H1 (cell line): Measurements from ENCODE around the gene TBC1D4.

Experiments
- BCL11A ChIP-seq, 2 experiments: IDR thresholded peaks; one replicate each; pipeline ENCODE4 v1.6.1; 2011; ENCODE audit warnings: low read depth in 2 of 2, low read length in 2 of 2, mild to moderate bottlenecking in 2 of 2
- CHD1 ChIP-seq: IDR thresholded peaks from 2 replicates; pipeline ENCODE4 v1.6.1; 2012; ENCODE audit warnings: low read depth, low read length, improper control_type of control experiment
- CTCF ChIP-seq, 3 experiments: IDR thresholded peaks; 1 replicate in 2 of 3; 2 replicates in 1 of 3; pipeline versions ENCODE4 v1.5.1 to v1.6.1; 2011; ENCODE audit warnings: low read length in 3 of 3, mild to moderate bottlenecking in 3 of 3, inconsistent platforms in 2 of 3, low read depth in 1 of 3, moderate library complexity in 1 of 3; ENCODE audit not compliant: insufficient read depth in 1 of 3; ENCODE audit errors: control extremely low read depth in 1 of 3
- E2F6 ChIP-seq: IDR thresholded peaks from 2 replicates; pipeline ENCODE4 v1.6.1; 2012; ENCODE audit warnings: inconsistent platforms
- KDM4A ChIP-seq: IDR thresholded peaks from one replicate; pipeline ENCODE4 v1.7.1; 2012; ENCODE audit warnings: low read depth, mild to moderate bottlenecking, moderate library complexity, low read length, inconsistent platforms; ENCODE audit not compliant: severe bottlenecking
- MAX ChIP-seq: IDR thresholded peaks from 2 replicates; pipeline ENCODE4 v1.6.1; 2012; ENCODE audit warnings: inconsistent platforms
- PHF8 ChIP-seq: fragments of 200-600 bp; sonication (generic); conservative IDR thresholded peaks from 2 replicates; pipeline ENCODE4 v1.7.1; 2012; ENCODE audit warnings: low read depth, mild to moderate bottlenecking, inconsistent platforms, low read length, moderate library complexity
- POLR2A ChIP-seq, 2 experiments: IDR thresholded peaks; 1 replicate in 1 of 2; 2 replicates in 1 of 2; pipeline ENCODE4 v1.6.1; 2011; ENCODE audit warnings: low read depth in 2 of 2, low read length in 2 of 2, mild to moderate bottlenecking in 2 of 2; ENCODE audit errors: control extremely low read depth in 1 of 2
- SP2 ChIP-seq: IDR thresholded peaks from 2 replicates; pipeline ENCODE4 v1.6.1; 2012; ENCODE audit warnings: mild to moderate bottlenecking, low read length, inconsistent platforms
- SUZ12 ChIP-seq: fragments of 200-600 bp; sonication (generic); IDR thresholded peaks from 2 replicates; pipeline ENCODE4 v1.6.1; 2012; ENCODE audit warnings: mild to moderate bottlenecking, inconsistent platforms, low read length, moderate library complexity, mixed read lengths
- TAF7 ChIP-seq: optimal IDR thresholded peaks from 2 replicates; pipeline ENCODE3; 2011; ENCODE audit warnings: low read depth, mild to moderate bottlenecking, inconsistent platforms, low read length, moderate library complexity, borderline replicate concordance
- ZNF274 ChIP-seq: IDR thresholded peaks from 2 replicates; pipeline ENCODE4 v1.7.0; 2012; ENCODE audit warnings: low read length, borderline replicate concordance; ENCODE audit errors: extremely low read depth

GRCh38 chr13:75264611-75265010, 217.4 kb downstream of the TBC1D4 start:
- TF ChIP-seq CTCF (IDR thresholded peaks at IDR 0.05; ENCODE audit: control extremely low read depth in 1 of 3, insufficient read depth in 1 of 3, low read depth in 1 of 3, low read length in 3 of 3) (no peak), TAF7 (no peak), SP2 (no peak), E2F6 (no peak), POLR2A (IDR thresholded peaks at IDR 0.05; ENCODE audit: control extremely low read depth in 1 of 2, low read depth in 2 of 2, low read length in 2 of 2) (no peak), PHF8 (no peak), SUZ12 (no peak), ZNF274 (no peak), KDM4A (no peak), BCL11A (IDR thresholded peaks at IDR 0.05; ENCODE audit: low read depth in 2 of 2, low read length in 2 of 2) (no peak), CHD1 (no peak), MAX (no peak)
